PC-3 (cell line): ENCODE measurements around the gene KAZN. TPM values are rescaled to one million over a fixed set of nuclear protein-coding genes. Genes with fewer than 3 reads are reported as not detected.
A peak's percentile ranks its signal among the peaks of the same experiment; 100 is the strongest.

Experiments
- ATAC-seq: fragments of 200-7000 bp; cut with Tn5 transposase; 2 replicates; pipeline ENCODE4 v1.9.1; 2020; ENCODE audit warnings: mild to moderate bottlenecking, moderate library complexity
- BruUV-seq: library from RNA; stranded (reverse); fragments of 400-500 nt; replicated peaks from 2 replicates; lab custom pipeline; 2021; lab: Mats Ljungman, UMichigan
- CTCF ChIA-PET: fragments of 300-600 bp; sonication (Branson Sonifier 250); formaldehyde crosslinking; loops from one replicate; lab custom pipeline; 2022; ENCODE audit warnings: antibody characterized with exemption; lab: Charles Lee
- POLR2A ChIA-PET: fragments of 300-600 bp; sonication (Branson Sonifier 250); formaldehyde crosslinking; loops from one replicate; lab custom pipeline; 2022; ENCODE audit warnings: antibody characterized with exemption; ENCODE audit not compliant: unreplicated experiment; lab: Charles Lee
- DNase-seq: peaks from one replicate; pipeline ENCODE4 v3.0.0-alpha.2; 2015
- H2AFZ ChIP-seq: fragments of 300-600 bp; sonication (generic); 2 replicates; pipeline ENCODE4 v1.6.0; 2016; ENCODE audit warnings: antibody characterized with exemption, low read length
- H3F3A ChIP-seq: fragments of 300-600 bp; sonication (generic); one replicate; pipeline ENCODE4 v1.6.0; 2017; ENCODE audit warnings: antibody characterized with exemption, low read length, control low read depth, mild to moderate bottlenecking; ENCODE audit not compliant: unreplicated experiment
- H3K27ac ChIP-seq: fragments of 300-600 bp; sonication (generic); 2 replicates; pipeline ENCODE4 v1.5.1; 2016; ENCODE audit warnings: mild to moderate bottlenecking, low read length
- H3K27me3 ChIP-seq: fragments of 300-600 bp; sonication (generic); 2 replicates; pipeline ENCODE4 v1.6.1; 2016; ENCODE audit warnings: low read length, mixed read lengths
- H3K36me3 ChIP-seq: fragments of 300-600 bp; sonication (generic); 2 replicates; pipeline ENCODE4 v1.6.1; 2016; ENCODE audit warnings: low read depth, mixed run types, low read length, mixed read lengths
- H3K4me1 ChIP-seq: fragments of 300-600 bp; sonication (generic); 2 replicates; pipeline ENCODE4 v1.5.1; 2016; ENCODE audit warnings: low read length; ENCODE audit not compliant: insufficient read depth
- H3K4me2 ChIP-seq: fragments of 300-600 bp; sonication (generic); 2 replicates; pipeline ENCODE4 v1.6.0; 2016; ENCODE audit warnings: low read length
- H3K4me3 ChIP-seq: fragments of 300-600 bp; sonication (generic); 2 replicates; pipeline ENCODE4 v1.5.1; 2016; ENCODE audit warnings: mild to moderate bottlenecking, low read length, mixed read lengths
- H3K79me2 ChIP-seq: fragments of 300-600 bp; sonication (generic); 2 replicates; pipeline ENCODE4 v1.6.1; 2017; ENCODE audit warnings: low read length, mixed read lengths
- H3K9ac ChIP-seq: fragments of 300-600 bp; sonication (generic); 2 replicates; pipeline ENCODE4 v1.6.0; 2016; ENCODE audit warnings: mild to moderate bottlenecking, low read length
- H3K9me2 ChIP-seq: fragments of 300-600 bp; sonication (generic); replicated peaks from 2 replicates; pipeline ENCODE4 v1.6.1; 2016; ENCODE audit warnings: mixed run types, low read length, mixed read lengths
- H3K9me3 ChIP-seq: fragments of 300-600 bp; sonication (generic); 2 replicates; pipeline ENCODE4 v1.6.1; 2016; ENCODE audit warnings: low read length, mixed read lengths
- H4K20me1 ChIP-seq: fragments of 300-600 bp; sonication (generic); 2 replicates; pipeline ENCODE4 v1.6.1; 2016; ENCODE audit warnings: low read length, mixed read lengths
- EZH2 ChIP-seq: fragments of 300-600 bp; sonication (generic); IDR thresholded peaks from one replicate; pipeline ENCODE4 v1.6.1; 2017; ENCODE audit warnings: antibody characterized with exemption, mild to moderate bottlenecking, low read length; ENCODE audit not compliant: unreplicated experiment
- EZH2phosphoT487 ChIP-seq: fragments of 300-600 bp; sonication (generic); IDR thresholded peaks from 2 replicates; pipeline ENCODE4 v1.6.1; 2018; ENCODE audit warnings: mild to moderate bottlenecking, antibody characterized with exemption, low read length, borderline replicate concordance
- intact Hi-C: fragments of 100-400 bp; cut with micrococcal nuclease; formaldehyde crosslinking; loops from 2 replicates; pipeline ENCODE4 v1.9.0; 2023
- total RNA-seq: library from RNA; depleted of rRNA; stranded (reverse); fragments of >200 nt; gene quantifications from 2 replicates; pipeline ENCODE4 v1.2.3, GENCODE V29; 2014
- TF ChIP-seq, protein P1 (sequence below): fragments of 300-600 bp; sonication (generic); conservative IDR thresholded peaks from 2 replicates; pipeline ENCODE4 v1.5.1; 2017; ENCODE audit warnings: antibody characterized with exemption, low read depth, mild to moderate bottlenecking, low read length

The KAZN gene
- total RNA-seq, 1 experiment from 2014 or later, result 2.0 TPM

DNA sequence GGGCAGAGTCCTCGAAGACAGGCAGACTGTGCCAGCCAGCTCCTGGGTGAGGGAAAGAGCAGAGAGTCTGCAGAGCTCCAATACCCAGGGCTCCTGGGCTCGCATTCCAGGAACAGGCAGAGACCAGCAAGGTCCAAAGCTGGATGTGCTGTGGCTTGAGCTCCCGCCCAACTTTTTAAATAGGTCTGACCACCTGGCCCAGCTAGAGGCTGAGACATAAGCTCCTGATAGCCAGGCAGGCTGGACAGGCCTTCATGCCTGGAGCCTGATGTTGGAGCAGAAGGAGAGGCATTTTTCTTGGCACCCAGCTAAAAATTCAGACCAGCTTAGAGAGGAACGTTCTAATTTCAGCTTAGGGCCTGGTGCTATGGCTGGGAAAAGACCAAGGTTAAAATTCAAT is 376.6 kb downstream of the KAZN start:
- no peak overlapping the region for H3K4me3 ChIP-seq
- no TSS peak for BruUV-seq
- H3F3A ChIP-seq, result no peaks in the 10 kb centered on the region
- no peak overlapping the region for H3K4me2 ChIP-seq
- no peaks in the 10 kb centered on the region for H3K79me2 ChIP-seq
- H3K9me2 ChIP-seq, result no peaks in the 10 kb centered on the region
- TF ChIP-seq, protein P1, sequence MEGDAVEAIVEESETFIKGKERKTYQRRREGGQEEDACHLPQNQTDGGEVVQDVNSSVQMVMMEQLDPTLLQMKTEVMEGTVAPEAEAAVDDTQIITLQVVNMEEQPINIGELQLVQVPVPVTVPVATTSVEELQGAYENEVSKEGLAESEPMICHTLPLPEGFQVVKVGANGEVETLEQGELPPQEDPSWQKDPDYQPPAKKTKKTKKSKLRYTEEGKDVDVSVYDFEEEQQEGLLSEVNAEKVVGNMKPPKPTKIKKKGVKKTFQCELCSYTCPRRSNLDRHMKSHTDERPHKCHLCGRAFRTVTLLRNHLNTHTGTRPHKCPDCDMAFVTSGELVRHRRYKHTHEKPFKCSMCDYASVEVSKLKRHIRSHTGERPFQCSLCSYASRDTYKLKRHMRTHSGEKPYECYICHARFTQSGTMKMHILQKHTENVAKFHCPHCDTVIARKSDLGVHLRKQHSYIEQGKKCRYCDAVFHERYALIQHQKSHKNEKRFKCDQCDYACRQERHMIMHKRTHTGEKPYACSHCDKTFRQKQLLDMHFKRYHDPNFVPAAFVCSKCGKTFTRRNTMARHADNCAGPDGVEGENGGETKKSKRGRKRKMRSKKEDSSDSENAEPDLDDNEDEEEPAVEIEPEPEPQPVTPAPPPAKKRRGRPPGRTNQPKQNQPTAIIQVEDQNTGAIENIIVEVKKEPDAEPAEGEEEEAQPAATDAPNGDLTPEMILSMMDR, result no peak
- no peak for TF ChIP-seq EZH2
- no peak for TF ChIP-seq EZH2phosphoT487
- no peaks in the 10 kb centered on the region for H4K20me1 ChIP-seq
- peaks cover 3% of the 10 kb centered on the region; the same call in 1 of the 2 replicates for H3K4me1 ChIP-seq
- H3K9me3 ChIP-seq, result no peaks in the 10 kb centered on the region
- POLR2A ChIA-PET, result no interaction called here
- ATAC-seq (no peak), DNase-seq (no peak)
- CTCF ChIA-PET, result no interaction called here
- no peak overlapping the region for H2AFZ ChIP-seq
- intact Hi-C loops, result no loop called here
- H3K27me3 ChIP-seq, result no peaks in the 10 kb centered on the region
- no peak overlapping the region for H3K9ac ChIP-seq
- H3K36me3 ChIP-seq, result no peaks in the 10 kb centered on the region
- H3K27ac ChIP-seq, result no peak overlapping the region

DNA sequence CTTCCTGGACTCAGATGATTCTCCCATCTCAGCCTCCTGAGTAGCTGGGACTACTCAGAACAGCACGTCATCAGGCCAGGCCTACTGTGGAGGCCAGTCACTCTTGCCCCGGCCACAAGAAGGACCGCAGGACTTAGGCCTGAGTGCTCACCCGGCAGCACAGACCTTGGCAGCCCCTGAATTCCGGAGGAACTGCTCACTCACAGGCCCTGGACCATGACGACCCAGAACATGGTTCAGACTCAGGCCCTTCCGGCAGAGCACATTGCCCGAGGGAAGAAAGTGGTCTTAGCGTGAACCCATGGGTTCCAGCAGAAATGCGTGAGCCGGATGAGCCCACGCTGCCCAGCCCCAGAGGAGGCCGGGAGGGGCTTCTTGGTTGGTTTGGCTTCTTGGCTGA is 377.8 kb downstream of the KAZN start:
- BruUV-seq, result no TSS peak
- Histone ChIP-seq H3K4me1 (no peaks in the 10 kb centered on the region; the same call in 1 of the 2 replicates), H3K27me3 (no peaks in the 10 kb centered on the region), H3K9ac (no peak overlapping the region), H4K20me1 (no peaks in the 10 kb centered on the region), H3K27ac (no peak overlapping the region), H3K9me2 (no peaks in the 10 kb centered on the region), H3K4me3 (no peak overlapping the region), H3K79me2 (no peaks in the 10 kb centered on the region), H3F3A (no peaks in the 10 kb centered on the region), H3K4me2 (no peak overlapping the region), H2AFZ (no peak overlapping the region), H3K36me3 (no peaks in the 10 kb centered on the region), H3K9me3 (no peaks in the 10 kb centered on the region)
- ChIA-PET CTCF (no interaction called here), POLR2A (no interaction called here)
- intact Hi-C loops, result no loop called here
- DNase-seq (no peak), ATAC-seq (no peak)
- no peak for TF ChIP-seq EZH2phosphoT487
- no peak for TF ChIP-seq EZH2
- TF ChIP-seq, protein P1, result no peak

DNA sequence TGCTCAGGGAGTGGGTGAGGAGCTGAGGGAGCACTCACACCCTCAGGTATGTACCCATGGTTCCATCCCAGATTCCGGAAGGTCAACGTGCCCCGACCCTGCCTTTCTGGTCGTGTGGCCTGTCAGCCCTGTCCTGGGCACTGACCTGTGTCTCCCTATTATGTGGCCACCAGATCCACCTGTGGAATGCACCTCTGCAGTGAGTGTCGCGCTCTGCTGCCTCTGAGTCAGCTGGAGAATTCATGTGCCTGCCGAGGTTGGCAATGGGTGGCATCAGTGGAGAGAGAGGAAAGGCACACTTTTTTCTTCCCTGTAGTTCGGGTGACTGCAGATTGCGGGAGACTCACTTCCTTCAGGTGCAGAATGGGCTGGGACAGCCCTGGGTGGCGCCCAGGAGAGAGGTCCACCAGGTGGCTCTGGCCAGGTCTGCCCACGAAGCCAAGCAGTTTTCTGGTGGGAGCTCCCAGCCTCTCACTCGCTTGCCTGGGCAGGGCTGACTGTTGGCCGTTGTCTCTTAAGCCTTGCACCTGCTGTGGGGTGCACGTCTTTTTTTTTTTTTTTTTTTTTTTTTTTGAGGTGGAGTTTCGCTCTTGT is 378.9 kb downstream of the KAZN start:
- H3K79me2 ChIP-seq, result no peaks in the 10 kb centered on the region
- no peaks in the 10 kb centered on the region for H4K20me1 ChIP-seq
- no peak overlapping the region for H3K4me2 ChIP-seq
- no peak for TF ChIP-seq EZH2
- TF ChIP-seq, protein P1, result no peak
- TF ChIP-seq EZH2phosphoT487, result no peak
- POLR2A ChIA-PET, result interaction anchor here (0.6 kb wide), 1 partner anchor 36 kb away, joined by 3 read pairs; no protein-coding TSS in a partner anchor
- H3K27me3 ChIP-seq, result no peaks in the 10 kb centered on the region
- H3K9me2 ChIP-seq, result no peaks in the 10 kb centered on the region
- peak; percentile 83 for ATAC-seq
- no peak overlapping the region for H2AFZ ChIP-seq
- no peak overlapping the region for H3K27ac ChIP-seq
- no peaks in the 10 kb centered on the region for H3K9me3 ChIP-seq
- no peak overlapping the region for H3K4me3 ChIP-seq
- no peaks in the 10 kb centered on the region for H3K36me3 ChIP-seq
- no peaks in the 10 kb centered on the region for H3F3A ChIP-seq
- H3K4me1 ChIP-seq, result no peaks in the 10 kb centered on the region; the same call in 1 of the 2 replicates
- intact Hi-C loops, result no loop called here
- BruUV-seq, result no TSS peak
- no peak overlapping the region for H3K9ac ChIP-seq
- CTCF ChIA-PET, result no interaction called here
- DNase-seq, result peak; percentile 56
